Nephron progenitor cell (in vitro differentiated cells): Measurements from ENCODE around the gene MUS81.

Experiments used
- DNase-seq: peaks from one replicate; pipeline ENCODE4 v3.0.0; 2021
- H3K27ac Mint-ChIP-seq: 2 replicates; pipeline ENCODE4 v1.8.0; 2021; ENCODE audit warnings: mild to moderate bottlenecking, moderate library complexity, mixed read lengths
- H3K27me3 Mint-ChIP-seq: 2 replicates; pipeline ENCODE4 v1.8.0; 2021; ENCODE audit warnings: mild to moderate bottlenecking, low read depth, mixed read lengths; ENCODE audit not compliant: poor library complexity
- H3K36me3 Mint-ChIP-seq: 2 replicates; pipeline ENCODE4 v1.8.0; 2021; ENCODE audit warnings: low read depth, mixed read lengths
- H3K4me1 Mint-ChIP-seq: 2 replicates; pipeline ENCODE4 v1.8.0; 2021; ENCODE audit warnings: mixed read lengths
- H3K4me3 Mint-ChIP-seq: 2 replicates; pipeline ENCODE4 v1.8.0; 2021; ENCODE audit warnings: mild to moderate bottlenecking, moderate library complexity, mixed read lengths
- H3K9me3 Mint-ChIP-seq: 2 replicates; pipeline ENCODE4 v1.8.0; 2021; ENCODE audit warnings: mild to moderate bottlenecking, moderate library complexity, mixed read lengths
- TF ChIP-seq, protein P1 (sequence below): fragments of 200-600 bp; sonication (generic); IDR thresholded peaks from 2 replicates; pipeline ENCODE4 v1.5.0; 2021; ENCODE audit warnings: antibody characterized with exemption

MUS81 gene

DNA sequence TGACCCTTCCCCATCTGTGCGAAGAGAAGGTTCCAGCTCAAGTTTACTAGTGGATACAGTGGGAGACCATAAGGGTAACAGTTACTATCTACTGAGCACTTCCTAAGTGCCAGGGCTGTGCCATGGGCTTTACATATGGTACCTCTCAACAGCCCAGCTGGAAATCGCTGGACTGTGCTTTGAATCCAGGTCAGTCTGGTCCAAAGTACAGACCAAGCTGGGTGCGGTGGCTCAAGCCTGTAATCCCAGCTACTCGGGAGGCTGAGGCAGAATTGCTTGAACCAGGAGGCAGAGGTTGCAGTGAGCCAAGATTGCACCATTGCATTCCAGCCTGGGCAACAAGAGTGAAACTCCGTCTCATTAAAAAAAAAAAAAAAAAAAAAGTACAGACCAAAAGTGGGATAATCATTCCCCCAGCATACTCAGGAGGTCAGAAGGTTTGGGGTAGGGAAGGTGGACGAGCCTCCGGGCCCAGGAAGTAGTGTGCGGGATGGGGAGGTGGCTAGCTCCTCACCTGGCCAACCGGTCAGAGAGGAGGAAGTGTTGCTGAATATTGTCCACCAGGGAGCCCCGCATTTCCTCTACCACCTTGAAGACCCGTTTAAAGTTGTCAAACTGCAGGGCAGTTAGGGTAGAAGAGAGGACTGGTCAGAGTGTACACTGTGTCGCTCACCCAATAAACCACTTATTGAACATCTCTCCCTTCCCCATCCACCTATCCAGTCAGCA, 25.7 kb downstream of the MUS81 start:
- DNase-seq: no peak
- Mint-ChIP-seq H3K9me3 (no peaks in the 10 kb centered on the region), H3K4me1 (peaks cover 50% of the 10 kb centered on the region), H3K27me3 (peaks cover 17% of the 10 kb centered on the region), H3K36me3 (peaks cover 33% of the 10 kb centered on the region), H3K27ac (no peak overlapping the region), H3K4me3 (peak overlapping the region; percentile 97)
- TF ChIP-seq, protein P1, sequence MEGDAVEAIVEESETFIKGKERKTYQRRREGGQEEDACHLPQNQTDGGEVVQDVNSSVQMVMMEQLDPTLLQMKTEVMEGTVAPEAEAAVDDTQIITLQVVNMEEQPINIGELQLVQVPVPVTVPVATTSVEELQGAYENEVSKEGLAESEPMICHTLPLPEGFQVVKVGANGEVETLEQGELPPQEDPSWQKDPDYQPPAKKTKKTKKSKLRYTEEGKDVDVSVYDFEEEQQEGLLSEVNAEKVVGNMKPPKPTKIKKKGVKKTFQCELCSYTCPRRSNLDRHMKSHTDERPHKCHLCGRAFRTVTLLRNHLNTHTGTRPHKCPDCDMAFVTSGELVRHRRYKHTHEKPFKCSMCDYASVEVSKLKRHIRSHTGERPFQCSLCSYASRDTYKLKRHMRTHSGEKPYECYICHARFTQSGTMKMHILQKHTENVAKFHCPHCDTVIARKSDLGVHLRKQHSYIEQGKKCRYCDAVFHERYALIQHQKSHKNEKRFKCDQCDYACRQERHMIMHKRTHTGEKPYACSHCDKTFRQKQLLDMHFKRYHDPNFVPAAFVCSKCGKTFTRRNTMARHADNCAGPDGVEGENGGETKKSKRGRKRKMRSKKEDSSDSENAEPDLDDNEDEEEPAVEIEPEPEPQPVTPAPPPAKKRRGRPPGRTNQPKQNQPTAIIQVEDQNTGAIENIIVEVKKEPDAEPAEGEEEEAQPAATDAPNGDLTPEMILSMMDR: no peak

DNA sequence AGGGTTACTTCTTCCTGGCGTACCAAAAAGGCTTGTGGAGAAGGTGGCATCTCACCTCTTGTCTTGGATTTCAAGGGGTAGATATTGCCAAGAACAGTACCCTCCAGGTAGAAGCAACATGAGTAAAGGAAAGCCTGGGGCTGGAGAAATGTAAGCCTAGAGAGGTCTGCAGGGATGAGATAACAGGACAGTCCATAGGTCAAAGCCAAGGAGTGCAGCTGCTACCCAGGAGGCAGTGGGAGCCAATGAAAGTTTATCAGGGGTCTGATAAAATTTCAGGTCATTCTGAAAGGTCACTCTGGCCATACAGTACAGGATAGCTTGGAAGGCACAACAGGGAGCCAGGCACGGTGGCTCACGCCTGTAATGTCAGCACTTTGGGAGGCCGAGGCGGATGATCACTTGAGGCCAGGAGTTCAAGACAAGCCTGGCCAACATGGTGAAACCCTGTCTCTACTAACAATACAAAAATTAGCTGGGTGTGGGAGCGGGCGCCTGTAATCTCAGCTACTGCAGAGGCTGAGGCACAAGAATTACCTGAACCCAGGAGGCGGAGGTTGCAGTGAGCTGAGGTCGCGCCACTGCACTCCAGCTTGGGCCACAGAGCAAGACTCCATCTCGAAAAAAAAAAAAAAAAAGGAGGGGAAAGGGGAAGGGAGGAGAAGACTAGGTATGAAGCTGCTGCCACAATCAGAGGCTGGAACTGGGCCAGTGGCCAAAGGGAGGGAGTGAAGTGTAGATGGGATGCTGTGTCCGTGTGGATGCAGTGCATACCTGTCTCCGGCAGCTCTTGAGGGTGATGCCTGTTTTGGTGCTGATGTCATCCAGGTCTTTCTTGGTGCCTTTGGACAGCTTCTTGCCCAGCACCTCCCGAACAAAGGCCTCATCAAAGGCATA, 26.8 kb downstream of the MUS81 start:
- Mint-ChIP-seq H3K27ac (peak overlapping the region; percentile 99), H3K4me1 (peaks cover 53% of the 10 kb centered on the region), H3K36me3 (peaks cover 33% of the 10 kb centered on the region), H3K4me3 (peak overlapping the region; percentile 97), H3K27me3 (peaks cover 18% of the 10 kb centered on the region), H3K9me3 (no peaks in the 10 kb centered on the region)
- DNase-seq: no peak
- TF ChIP-seq, protein P1: no peak

DNA sequence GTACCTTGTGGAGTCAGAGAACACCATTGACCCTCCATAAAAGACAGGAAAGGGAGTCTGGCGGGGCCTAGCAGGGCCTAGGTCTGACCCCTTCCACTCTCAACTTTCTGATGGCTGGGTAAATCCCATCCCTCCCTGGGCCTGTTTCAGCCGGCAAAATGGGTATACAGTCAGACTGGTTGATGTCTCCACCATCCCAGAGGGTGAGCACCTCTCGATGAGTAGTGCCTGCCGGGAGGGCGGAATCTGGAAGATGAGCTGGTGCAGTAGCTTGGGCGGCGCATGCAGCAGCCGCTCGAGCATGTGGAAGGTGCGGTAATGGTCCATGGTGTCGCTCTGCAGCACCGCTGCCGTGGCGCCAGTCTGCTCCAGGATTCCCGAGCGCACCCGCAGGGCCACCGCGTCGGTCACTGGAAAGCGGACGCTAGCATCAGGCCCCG, 27.5 kb downstream of the MUS81 start:
- Mint-ChIP-seq H3K36me3 (peaks cover 28% of the 10 kb centered on the region), H3K4me3 (peak overlapping the region; percentile 97)

DNA sequence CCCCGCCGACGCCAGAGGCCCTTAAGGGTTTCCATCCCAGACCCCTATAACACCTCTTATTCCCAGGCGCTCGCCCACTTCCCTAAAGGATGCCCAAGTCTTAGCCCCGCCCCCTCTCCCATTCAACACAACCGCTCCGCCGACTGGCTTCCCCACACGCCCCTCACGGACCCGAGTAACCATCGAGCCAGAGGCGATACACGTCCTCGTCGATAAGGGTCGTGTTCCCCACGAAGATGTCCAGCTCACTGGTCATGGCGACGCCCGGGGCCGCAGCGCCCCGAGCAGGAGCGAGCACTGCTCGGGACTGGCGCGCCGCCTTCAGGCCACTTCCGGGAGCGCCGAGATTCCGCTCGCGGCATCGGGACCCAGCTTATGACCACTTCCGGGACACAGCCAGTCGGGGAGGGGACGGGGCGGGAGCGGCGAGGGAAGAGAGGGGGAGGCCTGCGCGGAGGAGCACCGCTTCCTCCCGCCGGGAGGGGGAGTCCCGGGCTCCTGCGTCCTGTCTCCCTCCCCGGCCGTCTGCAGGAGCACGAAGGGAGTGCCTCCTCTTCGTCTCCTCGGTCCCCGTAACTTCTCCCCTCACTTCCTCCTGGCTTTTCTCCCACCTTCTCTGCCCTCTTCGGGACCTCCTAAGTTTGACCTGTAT, 28.1 kb downstream of the MUS81 start, which contains the start of gene FIBP:
Gene FIBP (minus strand): TSS at position 309 of the 652 bp plus-strand sequence. CDS start 53 bp downstream, at position 256.
- DNase-seq: peak; percentile 98
- Mint-ChIP-seq H3K9me3 (no peaks in the 10 kb centered on the region), H3K4me1 (peaks cover 65% of the 10 kb centered on the region), H3K27ac (peak within 1 kb of the TSS; percentile 99), H3K36me3 (peaks cover 28% of the 10 kb centered on the region), H3K4me3 (peak within 1 kb of the TSS; percentile 97), H3K27me3 (peaks cover 23% of the 10 kb centered on the region)
- TF ChIP-seq, protein P1: peak; percentile 81

More for the DNA sequence above, 27.5 kb downstream of the MUS81 start:
- Mint-ChIP-seq H3K27ac (peak overlapping the region; percentile 99), H3K27me3 (peaks cover 23% of the 10 kb centered on the region), H3K4me1 (peaks cover 60% of the 10 kb centered on the region), H3K9me3 (no peaks in the 10 kb centered on the region)
- DNase-seq: no peak
- TF ChIP-seq, protein P1: no peak

DNA sequence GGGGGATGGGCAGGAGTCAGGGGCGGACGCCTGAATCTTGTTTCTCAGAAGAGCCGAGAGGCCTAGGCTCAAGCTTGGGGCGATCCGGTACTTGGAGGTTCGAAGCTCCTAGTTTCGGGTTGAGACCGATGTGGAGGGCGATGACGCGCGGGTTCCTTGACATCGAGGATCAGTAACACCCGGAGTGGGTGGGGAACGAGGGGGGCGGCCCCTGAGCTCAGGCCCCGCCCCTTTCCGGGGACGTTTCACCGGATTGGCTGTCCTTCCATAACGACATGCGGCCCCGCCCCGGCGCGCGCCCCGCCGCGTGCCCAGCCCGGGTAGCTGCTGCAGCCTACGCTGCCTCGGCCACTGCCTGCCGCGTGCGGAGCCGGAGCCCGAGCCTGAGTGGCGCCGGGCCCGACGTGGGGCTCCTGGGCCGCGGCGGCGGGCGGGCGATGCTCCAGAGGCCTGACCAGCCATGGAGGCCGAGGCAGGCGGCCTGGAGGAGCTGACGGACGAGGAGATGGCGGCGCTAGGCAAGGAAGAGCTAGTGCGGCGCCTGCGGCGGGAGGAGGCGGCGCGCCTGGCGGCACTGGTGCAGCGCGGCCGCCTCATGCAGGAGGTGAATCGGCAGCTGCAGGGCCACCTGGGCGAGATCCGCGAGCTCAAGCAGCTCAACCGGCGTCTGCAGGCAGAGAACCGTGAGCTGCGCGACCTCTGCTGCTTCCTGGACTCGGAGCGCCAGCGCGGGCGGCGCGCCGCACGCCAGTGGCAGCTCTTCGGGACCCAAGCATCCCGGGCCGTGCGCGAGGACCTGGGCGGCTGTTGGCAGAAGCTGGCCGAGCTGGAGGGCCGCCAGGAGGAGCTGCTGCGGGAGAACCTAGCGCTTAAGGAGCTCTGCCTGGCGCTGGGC, 30.3 kb downstream of the MUS81 start, which contains the start of gene CCDC85B:
Gene CCDC85B (plus strand): TSS at position 350 of the 895 bp plus-strand sequence. CDS start 111 bp downstream, at position 461.
- peak; percentile 97 for DNase-seq
- Mint-ChIP-seq H3K9me3 (no peaks in the 10 kb centered on the region), H3K36me3 (peaks cover 14% of the 10 kb centered on the region), H3K27me3 (peaks cover 28% of the 10 kb centered on the region), H3K27ac (no peak within 1 kb of the TSS), H3K4me3 (peak within 1 kb of the TSS; percentile 97), H3K4me1 (peaks cover 66% of the 10 kb centered on the region)
- TF ChIP-seq, protein P1: peak; percentile 10
